T-cell (primary cell): ENCODE data around the gene NECTIN4. TPM values are rescaled to one million over a fixed set of nuclear protein-coding genes. Genes with fewer than 3 reads are reported as not detected.

Experiments used
- ATAC-seq, 4 experiments: fragments of 200-7000 bp in 3 of 4; fragments of 150-1000 bp in 1 of 4; cut with Tn5 transposase; replicated peaks in 1 of 4; 1 replicate in 3 of 4; 2 replicates in 1 of 4; pipeline ENCODE4 v1.10.0; 2021; ENCODE audit warnings: moderate library complexity in 3 of 4, mild to moderate bottlenecking in 2 of 4, moderate number of reproducible peaks in 1 of 4
- CTCF ChIA-PET, 2 donors: fragments of 300-600 bp; sonication (Branson Sonifier 250); formaldehyde crosslinking; loops; one replicate each; lab custom pipeline; 2022; ENCODE audit warnings: antibody characterized with exemption in 2 of 2; lab: Charles Lee
- POLR2A ChIA-PET, 2 donors: fragments of 300-600 bp; sonication (Branson Sonifier 250); formaldehyde crosslinking; loops; one replicate each; lab custom pipeline; 2022; ENCODE audit warnings: antibody characterized with exemption in 2 of 2; lab: Charles Lee
- DNase-seq, 35 experiments: peaks; one replicate each; pipeline versions ENCODE4 v3.0.0 to v3.0.0-alpha.2; 2013 to 2023
- H3K27ac ChIP-seq: one replicate; pipeline ENCODE4 v1.5.1; 2013; ENCODE audit warnings: low read length
- H3K27me3 ChIP-seq, 2 experiments: replicated peaks in 1 of 2; 1 replicate in 1 of 2; 2 replicates in 1 of 2; pipeline versions ENCODE4 v1.6.1 to v1.7.0; 2013; ENCODE audit warnings: low read length in 1 of 2, mixed read lengths in 1 of 2; ENCODE audit not compliant: control insufficient read depth in 2 of 2, insufficient read depth in 2 of 2; ENCODE audit errors: extremely low read depth in 1 of 2
- H3K36me3 ChIP-seq, 2 donors: 1 replicate in 1 of 2; 2 replicates in 1 of 2; pipeline versions ENCODE4 v1.6.1 to v1.7.0; 2013; ENCODE audit warnings: low read length in 1 of 2; ENCODE audit not compliant: control insufficient read depth in 2 of 2, insufficient read depth in 1 of 2; ENCODE audit errors: extremely low read depth in 1 of 2
- H3K4me1 ChIP-seq, 2 experiments: 1 replicate in 1 of 2; 2 replicates in 1 of 2; pipeline versions ENCODE4 v1.6.1 to v1.7.0; 2013; ENCODE audit warnings: low read length in 2 of 2, mixed read lengths in 1 of 2; ENCODE audit not compliant: insufficient read depth in 2 of 2, control insufficient read depth in 1 of 2; ENCODE audit errors: extremely low read depth in 1 of 2
- H3K4me3 ChIP-seq, 2 donors: 1 replicate in 1 of 2; 2 replicates in 1 of 2; pipeline versions ENCODE4 v1.5.1 to v1.7.0; 2013; ENCODE audit warnings: mild to moderate bottlenecking in 2 of 2, low read length in 1 of 2, moderate library complexity in 1 of 2; ENCODE audit not compliant: control insufficient read depth in 1 of 2; ENCODE audit errors: extremely low read depth in 1 of 2
- H3K9me3 ChIP-seq: 2 replicates; pipeline ENCODE4 v1.7.0; 2013
- H3K27ac Mint-ChIP-seq, 2 donors: one replicate each; pipeline ENCODE4 v1.8.0; 2020 to 2021; ENCODE audit warnings: mild to moderate bottlenecking in 2 of 2, mixed read lengths in 2 of 2
- H3K27me3 Mint-ChIP-seq, 2 donors: one replicate each; pipeline ENCODE4 v1.8.0; 2021 to 2022; ENCODE audit warnings: mixed read lengths in 2 of 2
- H3K36me3 Mint-ChIP-seq: one replicate; pipeline ENCODE4 v1.8.0; 2021; ENCODE audit warnings: mixed read lengths
- H3K4me1 Mint-ChIP-seq, 3 donors: one replicate each; pipeline ENCODE4 v1.8.0; 2020 to 2022; ENCODE audit warnings: mixed read lengths in 3 of 3, mild to moderate bottlenecking in 1 of 3
- H3K4me3 Mint-ChIP-seq, 3 donors: one replicate each; pipeline ENCODE4 v1.8.0; 2020 to 2022; ENCODE audit warnings: mild to moderate bottlenecking in 3 of 3, mixed read lengths in 3 of 3, moderate library complexity in 3 of 3
- H3K9me3 Mint-ChIP-seq, 3 donors: one replicate each; pipeline ENCODE4 v1.8.0; 2020 to 2022; ENCODE audit warnings: mixed read lengths in 3 of 3
- WGBS: methylation state at CpG from one replicate; pipeline ENCODE4 v1.1.5; 2013; ENCODE audit warnings: missing lambda C conversion rate; ENCODE audit not compliant: insufficient coverage; 5-methylcytosine and 5-hydroxymethylcytosine counted together
- total RNA-seq, 35 experiments: library from RNA in 6 of 35; stranded (reverse) in 6 of 35; fragments of 120-200 nt in 1 of 35; gene quantifications; one replicate each; pipeline versions ENCODE4 v1.2.1 to v1.2.4 and lab custom pipeline; 2013 to 2026

The NECTIN4 gene
- total RNA-seq, 5 donors from 2014 or later (not counting 1 experiment from before 2014, with no cell fraction given): 0.06 TPM; not detected in 4

DNA sequence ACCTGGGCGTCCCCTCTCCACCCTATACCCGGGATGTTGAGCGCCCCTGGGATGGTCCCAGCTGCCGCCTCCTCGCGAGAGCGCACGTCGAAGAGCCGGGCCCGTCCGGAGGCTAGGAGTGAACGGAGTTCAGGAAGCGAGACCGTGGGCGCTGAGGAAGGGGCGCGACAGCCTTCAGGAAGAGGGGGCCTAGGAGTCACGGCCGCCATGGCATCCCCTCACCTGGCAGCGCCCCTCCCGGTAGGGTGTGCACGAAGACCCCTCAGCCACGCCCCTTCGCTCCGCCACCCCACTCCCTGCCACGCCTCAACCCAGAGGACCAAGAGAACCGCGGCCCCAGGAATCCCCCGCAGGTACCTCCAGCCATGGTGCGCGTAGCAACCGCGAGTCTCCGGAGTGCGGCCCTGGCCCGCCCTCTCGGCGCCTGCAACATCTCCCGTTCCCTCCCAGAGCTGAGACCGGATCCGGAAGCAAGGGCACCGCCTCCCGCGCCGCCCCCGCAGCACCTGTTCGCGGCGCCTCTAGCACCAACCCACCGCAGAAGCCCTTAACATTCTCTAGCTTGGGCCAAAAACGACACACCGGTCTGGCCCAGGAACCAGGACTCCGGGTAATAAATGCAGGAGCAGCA lies 50.7 kb downstream of the NECTIN4 start, which contains the start of gene TSTD1:
TSS of gene TSTD1 (minus strand) at position 442 of the 631 bp plus-strand sequence. CDS start at position 367, 75 bp downstream.
- ATAC-seq (peak; percentile 87 to 94 (median 92)), DNase-seq (peak; percentile 77 to 94 (median 87))
- Mint-ChIP-seq H3K4me3 (peak within 1 kb of the TSS; percentile 88 to 90 (median 89)), H3K27me3 (no peaks in the 10 kb centered on the region), H3K4me1 (peaks cover 40 to 51% (median 51%) of the 10 kb centered on the region in 3 donors), H3K27ac (peak within 1 kb of the TSS; percentile 95), H3K36me3 (peaks cover 32% of the 10 kb centered on the region), H3K9me3 (no peaks in the 10 kb centered on the region)
- POLR2A ChIA-PET: interaction anchor here (0.5 to 1.9 kb wide), 4 partner anchors 8 to 187 kb away, joined by 4 to 7 read pairs (median 6); partner anchors contain the start of gene F11R (in 1 of the 2)
- H3K36me3 ChIP-seq: peaks cover 5 to 42% of the 10 kb centered on the region in 2 donors
- peaks cover 16 to 42% of the 10 kb centered on the region in 2 experiments for H3K4me1 ChIP-seq
- H3K4me3 ChIP-seq: peak within 1 kb of the TSS; percentile 70 to 95
- no peaks in the 10 kb centered on the region for H3K27me3 ChIP-seq
- WGBS: 2% methylated on average over 53 of the region's 54 CpGs
- H3K9me3 ChIP-seq: no peaks in the 10 kb centered on the region
- CTCF ChIA-PET: interaction anchor here (0.6 to 5.1 kb wide), 8 partner anchors 16 to 59 kb away, joined by 3 to 25 read pairs (median 6); partner anchors contain the start of genes KLHDC9 (in 2 of the 2), ARHGAP30 (in 1 of the 2) and F11R (in 1 of the 2)
- H3K27ac ChIP-seq: peak within 1 kb of the TSS; percentile 76

DNA sequence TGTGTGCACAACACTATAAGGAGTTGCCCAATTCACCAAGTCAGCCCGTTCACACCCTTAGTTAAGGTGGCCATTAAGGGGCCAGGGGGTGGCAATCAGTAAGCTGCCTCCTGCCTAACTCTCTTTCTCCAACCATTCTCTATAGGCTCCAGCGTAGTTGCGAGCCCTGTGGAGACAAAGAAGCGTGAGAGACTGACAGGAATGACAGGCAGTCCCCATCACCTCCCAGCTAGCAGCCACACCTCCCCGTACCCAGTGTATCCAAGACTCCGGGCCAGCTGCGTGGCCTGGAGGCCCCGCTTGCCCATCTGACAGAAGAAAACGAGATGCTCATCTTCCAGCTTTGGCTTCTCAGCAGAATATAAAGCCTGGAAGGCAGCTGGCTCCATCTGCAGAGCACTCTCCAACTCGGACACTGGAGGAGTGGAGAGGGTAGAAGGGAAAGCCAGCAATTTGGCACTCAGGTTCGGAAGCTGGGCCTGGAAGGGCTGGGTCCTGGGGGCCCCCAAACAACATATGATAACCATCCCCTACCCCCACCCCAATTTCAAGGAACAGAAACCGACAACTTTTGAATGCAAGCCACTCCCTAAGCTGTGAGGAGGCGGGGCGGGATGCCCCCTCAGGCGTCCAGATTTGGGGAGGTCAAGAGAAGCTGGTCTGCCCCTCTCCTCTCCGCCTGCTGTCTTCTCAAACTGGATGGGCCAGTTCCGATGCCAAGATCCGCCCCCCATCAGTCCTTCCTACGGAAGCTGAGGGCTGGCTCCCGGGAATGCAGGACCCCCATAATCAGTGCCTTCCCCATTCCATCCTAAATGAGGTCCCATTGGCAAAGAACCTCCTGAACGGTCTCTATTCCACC lies 51.5 kb downstream of the NECTIN4 start:
- Histone ChIP-seq H3K27me3 (no peaks in the 10 kb centered on the region), H3K9me3 (no peaks in the 10 kb centered on the region), H3K4me3 (peak overlapping the region; percentile 70 to 95), H3K27ac (peak overlapping the region; percentile 76), H3K36me3 (peaks cover 5 to 37% of the 10 kb centered on the region in 2 donors), H3K4me1 (peaks cover 16 to 42% of the 10 kb centered on the region in 2 experiments)
- DNase-seq: no peak
- Mint-ChIP-seq H3K4me1 (peaks cover 43 to 48% (median 47%) of the 10 kb centered on the region in 3 donors), H3K36me3 (peaks cover 34% of the 10 kb centered on the region), H3K9me3 (no peaks in the 10 kb centered on the region), H3K27ac (peak overlapping the region; percentile 95), H3K27me3 (no peaks in the 10 kb centered on the region), H3K4me3 (peak overlapping the region; percentile 88 to 90 (median 89))
- POLR2A ChIA-PET: interaction anchor here in 1 of 2 donors (1.9 kb wide), 1 partner anchor 17 kb away, joined by 7 read pairs; the partner anchor contains the start of gene F11R
- no peak for ATAC-seq
- 62% methylated on average over 15 of the region's 21 CpGs for WGBS
- CTCF ChIA-PET: interaction anchor here (0.9 to 5.1 kb wide), 5 partner anchors 17 to 60 kb away, joined by 3 to 25 read pairs (median 10); partner anchors contain the start of genes KLHDC9 (in 2 of the 2) and F11R (in 1 of the 2)

DNA sequence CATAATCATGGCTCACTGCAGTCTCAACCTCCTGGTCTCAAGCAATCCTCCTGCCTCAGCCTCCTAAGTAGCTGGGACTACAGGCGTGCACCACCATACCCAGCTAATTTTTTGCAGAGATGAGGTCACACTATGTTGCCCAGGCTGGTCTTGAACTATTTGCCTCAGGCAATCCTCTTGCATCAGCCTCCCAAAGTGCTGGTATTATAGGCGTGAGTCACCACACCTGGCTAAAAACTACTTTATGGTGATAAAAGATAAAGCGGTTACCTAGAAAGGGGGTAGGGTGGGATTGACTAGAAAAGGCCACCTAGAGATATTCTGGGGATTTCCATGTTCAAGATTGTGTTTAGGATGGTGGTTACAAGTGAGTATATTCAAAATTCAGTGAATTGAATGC lies 55.6 kb downstream of the NECTIN4 start:
- Histone ChIP-seq H3K27ac (no peak overlapping the region), H3K4me1 (peaks cover 7 to 19% of the 10 kb centered on the region in 2 experiments), H3K36me3 (no peaks in the 10 kb centered on the region), H3K9me3 (no peaks in the 10 kb centered on the region), H3K27me3 (no peaks in the 10 kb centered on the region), H3K4me3 (no peak overlapping the region)
- no peak overlapping the region for H3K4me3 Mint-ChIP-seq
- DNase-seq: no peak
- ATAC-seq: no peak
- CTCF ChIA-PET: interaction anchor here in 1 of 2 donors (0.7 kb wide), 1 partner anchor 948 kb away, joined by 7 read pairs; no protein-coding TSS in a partner anchor
- peaks cover 24 to 33% (median 31%) of the 10 kb centered on the region in 3 donors for H3K4me1 Mint-ChIP-seq
- 100% methylated on average over 1 of the region's 3 CpGs for WGBS
- POLR2A ChIA-PET: interaction anchor here in 1 of 2 donors (0.7 kb wide), 1 partner anchor 274 kb away, joined by 6 read pairs; no protein-coding TSS in a partner anchor
- H3K27me3 Mint-ChIP-seq: no peaks in the 10 kb centered on the region
- peaks cover 8% of the 10 kb centered on the region for H3K36me3 Mint-ChIP-seq
- H3K27ac Mint-ChIP-seq: no peak overlapping the region
- no peaks in the 10 kb centered on the region for H3K9me3 Mint-ChIP-seq

DNA sequence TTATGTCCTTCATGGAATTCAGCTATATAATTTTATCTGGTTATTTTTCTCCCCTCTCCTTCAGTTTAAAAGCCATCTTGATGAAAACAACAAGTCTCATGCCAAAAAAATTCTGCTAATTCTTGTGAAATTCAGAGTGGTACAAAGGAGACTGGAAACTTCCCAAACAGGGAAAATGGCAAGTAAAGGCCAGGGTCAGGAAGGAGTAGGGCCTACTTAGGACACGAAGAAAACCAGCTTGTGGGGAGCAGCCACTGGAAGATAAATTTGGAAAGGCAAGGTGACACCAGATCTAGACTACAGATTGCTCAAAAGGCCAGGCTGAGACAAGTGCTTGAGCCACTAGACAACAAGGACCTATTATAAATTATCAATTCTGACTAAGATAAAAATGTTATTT lies 56.9 kb downstream of the NECTIN4 start:
- DNase-seq (no peak), ATAC-seq (no peak)
- H3K9me3 Mint-ChIP-seq: no peaks in the 10 kb centered on the region
- H3K4me1 Mint-ChIP-seq: peaks cover 14 to 22% (median 19%) of the 10 kb centered on the region in 3 donors
- H3K27me3 Mint-ChIP-seq: no peaks in the 10 kb centered on the region
- 83% methylated on average over 1 of the region's 1 CpG for WGBS
- H3K36me3 ChIP-seq: no peaks in the 10 kb centered on the region
- ChIA-PET CTCF (interaction anchor here (0.6 to 1.8 kb wide), 2 partner anchors 11 to 348 kb away, joined by 5 to 6 read pairs; partner anchors contain the start of gene F11R (in 1 of the 2)), POLR2A (interaction anchor here in 1 of 2 donors (0.5 kb wide), 1 partner anchor 280 kb away, joined by 3 read pairs; no protein-coding TSS in a partner anchor)
- no peak overlapping the region for H3K4me3 ChIP-seq
- H3K4me3 Mint-ChIP-seq: no peak overlapping the region
- H3K27ac ChIP-seq: no peak overlapping the region
- H3K27me3 ChIP-seq: no peaks in the 10 kb centered on the region
- no peaks in the 10 kb centered on the region for H3K9me3 ChIP-seq
- H3K36me3 Mint-ChIP-seq: peaks cover 7% of the 10 kb centered on the region
- H3K27ac Mint-ChIP-seq: no peak overlapping the region
- peaks cover 0 to 5% of the 10 kb centered on the region in 2 experiments for H3K4me1 ChIP-seq

DNA sequence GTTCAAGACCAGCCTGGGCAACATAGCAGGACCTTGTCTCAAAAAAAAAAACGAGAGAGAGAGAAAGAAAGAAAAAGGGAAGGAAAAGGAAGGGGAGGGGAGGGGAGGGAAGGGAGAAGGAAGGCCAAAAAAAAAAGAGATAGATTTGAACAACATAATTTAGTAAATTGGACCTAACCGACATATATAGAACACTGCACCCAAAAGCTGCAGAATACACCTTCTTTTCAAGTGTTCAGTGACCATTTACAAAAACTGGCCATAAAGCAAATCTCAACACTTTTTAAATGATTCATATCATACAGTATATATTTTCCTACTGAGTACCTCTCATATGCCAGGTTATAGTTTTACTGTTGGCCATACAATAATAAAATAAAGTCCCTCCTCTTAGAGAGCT lies 57.5 kb downstream of the NECTIN4 start:
- Mint-ChIP-seq H3K27ac (no peak overlapping the region), H3K4me3 (no peak overlapping the region), H3K4me1 (peaks cover 9 to 18% (median 16%) of the 10 kb centered on the region in 3 donors), H3K36me3 (peaks cover 11% of the 10 kb centered on the region), H3K9me3 (no peaks in the 10 kb centered on the region), H3K27me3 (no peaks in the 10 kb centered on the region)
- Histone ChIP-seq H3K27ac (no peak overlapping the region), H3K4me3 (no peak overlapping the region), H3K27me3 (no peaks in the 10 kb centered on the region), H3K36me3 (no peaks in the 10 kb centered on the region), H3K4me1 (peaks cover 0 to under 1% of the 10 kb centered on the region in 2 experiments), H3K9me3 (no peaks in the 10 kb centered on the region)
- no peak for DNase-seq
- ChIA-PET CTCF (interaction anchor here in 1 of 2 donors (1.8 kb wide), 1 partner anchor 11 kb away, joined by 5 read pairs; the partner anchor contains the start of gene F11R), POLR2A (interaction anchor here in 1 of 2 donors (0.5 kb wide), 1 partner anchor 118 kb away, joined by 3 read pairs; no protein-coding TSS in a partner anchor)
- ATAC-seq: no peak
- no CpG with 5 or more reads among the region's 2 CpGs for WGBS
